SK-N-DZ (cell line): ENCODE measurements around the gene MBD4.

Experiments
- DNase-seq: peaks from one replicate; pipeline ENCODE4 v3.0.0-alpha.2; 2015; ENCODE audit warnings: low spot score

Gene MBD4

GRCh38 chr3:129463094-129463493 is 23.3 kb upstream of the MBD4 start:
- no peak for DNase-seq

- DNase-seq: no peak
These were observed 22.7 kb upstream of the MBD4 start for GRCh38 chr3:129462361-129462968.

- no peak for DNase-seq
These were observed 21.9 kb upstream of the MBD4 start for GRCh38 chr3:129461461-129462146.

GRCh38 chr3:129461022-129461421 is 21.3 kb upstream of the MBD4 start:
- DNase-seq: no peak

- DNase-seq: no peak
These were observed 20.8 kb upstream of the MBD4 start for GRCh38 chr3:129460572-129460971.

GRCh38 chr3:129460155-129460554 is 20.4 kb upstream of the MBD4 start:
- no peak for DNase-seq

GRCh38 chr3:129453732-129454131 is 14.0 kb upstream of the MBD4 start:
- no peak for DNase-seq

- DNase-seq: no peak
These were observed 9.7 kb upstream of the MBD4 start for GRCh38 chr3:129449279-129450115.

- DNase-seq: no peak
These were observed 8.6 kb upstream of the MBD4 start for GRCh38 chr3:129448186-129448895.

- DNase-seq: no peak
These were observed 7.2 kb upstream of the MBD4 start for GRCh38 chr3:129446926-129447325.

- DNase-seq: no peak
These were observed 5.7 kb upstream of the MBD4 start for GRCh38 chr3:129445471-129445870.

GRCh38 chr3:129442947-129443346 is 3.2 kb upstream of the MBD4 start:
- no peak for DNase-seq

GRCh38 chr3:129442486-129442885 is 2.7 kb upstream of the MBD4 start:
- DNase-seq: no peak

GRCh38 chr3:129441782-129442181 is 2.0 kb upstream of the MBD4 start:
- DNase-seq: no peak

- no peak for DNase-seq
These were observed 1.5 kb upstream of the MBD4 start for GRCh38 chr3:129441215-129441614.

- DNase-seq: no peak
These were observed 956 bp upstream of the MBD4 start for GRCh38 chr3:129440618-129441190.

GRCh38 chr3:129439226-129439816 is 427 bp downstream of the MBD4 start:
- DNase-seq: no peak

GRCh38 chr3:129435367-129435766 is 4.4 kb downstream of the MBD4 start:
- no peak for DNase-seq

GRCh38 chr3:129434140-129434539 is 5.6 kb downstream of the MBD4 start:
- no peak for DNase-seq

GRCh38 chr3:129433565-129433964 is 6.2 kb downstream of the MBD4 start:
- no peak for DNase-seq

- DNase-seq: no peak
These were observed 7.1 kb downstream of the MBD4 start for GRCh38 chr3:129432671-129433070.
